ENCODE data around the gene CDCA3.

DNA sequence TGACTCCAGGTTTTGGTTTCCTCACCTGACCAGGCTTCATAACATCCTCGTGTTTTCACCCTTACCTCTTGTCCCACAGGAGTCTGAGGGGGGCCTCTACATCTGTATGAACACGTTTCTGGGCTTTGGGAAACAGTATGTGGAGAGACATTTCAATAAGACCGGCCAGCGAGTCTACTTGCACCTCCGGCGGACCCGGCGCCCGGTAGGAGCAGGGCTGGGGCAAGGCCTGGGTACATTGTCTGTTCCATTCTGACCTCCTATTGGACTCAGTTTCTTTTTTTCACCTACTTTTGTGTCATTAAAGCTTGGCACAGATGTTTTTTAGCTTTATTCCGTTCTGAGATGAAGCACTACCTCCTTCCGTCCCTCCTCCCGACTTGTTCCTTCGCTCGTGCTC lies 4.2 kb upstream of the CDCA3 start:
- no peak for TF ChIP-seq POLR2A (IDR thresholded peaks at IDR 0.05; ENCODE audit: low read depth, low read length)
- TF ChIP-seq POLR2AphosphoS5 (IDR thresholded peaks at IDR 0.05; ENCODE audit: low read depth, low read length) = no peak
- TF ChIP-seq TAF1 (IDR thresholded peaks at IDR 0.05; ENCODE audit: borderline replicate concordance, low read depth, low read length) = no peak

All from GM12892 (cell line).